ENCODE results near the gene ZNF480.
"Not testable (repeated sequence)": the region's sequence is repeated elsewhere in the genome, so short reads cannot be mapped to it uniquely, and the experiment has no call there.

Gene ZNF480

GRCh38 chr19:52331757-52332156 is 34.8 kb downstream of the ZNF480 start:
- no peaks in the 10 kb centered on the region for H3K27me3 ChIP-seq (ENCODE audit: low read depth, low read length)
- H3K4me1 ChIP-seq (ENCODE audit: low read length): no peaks in the 10 kb centered on the region
- H2AFZ ChIP-seq (ENCODE audit: low read depth, low read length): no peak overlapping the region
- no peaks in the 10 kb centered on the region for H3K79me2 ChIP-seq (ENCODE audit: low read length)
- H3K36me3 ChIP-seq (replicated peaks; ENCODE audit: low read depth, low read length): no peaks in the 10 kb centered on the region
- TF ChIP-seq EZH2phosphoT487 (IDR thresholded peaks at IDR 0.05; ENCODE audit: low read depth) (no peak), CTCF (IDR thresholded peaks at IDR 0.05; ENCODE audit: low read depth, low read length) (no peak)
- no peak overlapping the region for H3K4me2 ChIP-seq (ENCODE audit: low read length)
- no peaks in the 10 kb centered on the region for H4K20me1 ChIP-seq (ENCODE audit: insufficient read depth, low read length)
- H3K9me3 ChIP-seq (ENCODE audit: insufficient read depth, low read length): peaks cover 43% of the 10 kb centered on the region
- H3K4me3 ChIP-seq (ENCODE audit: low read length): no peak overlapping the region
- no peak overlapping the region for H3K9ac ChIP-seq (ENCODE audit: low read length)
- no peak overlapping the region for H3K27ac ChIP-seq (ENCODE audit: low read length)

GRCh38 chr19:52335768-52336116 is 38.8 kb downstream of the ZNF480 start:
- H2AFZ ChIP-seq (ENCODE audit: low read depth, low read length): no peak overlapping the region
- no peak overlapping the region for H3K27ac ChIP-seq (ENCODE audit: low read length)

GRCh38 chr19:52336117-52336790 is 39.3 kb downstream of the ZNF480 start, which contains the start of gene ZNF610:
Gene ZNF610, plus strand, starts transcription at chr19:52336243. Its CDS starts 12,930 bp downstream, at chr19:52349173.
- H2AFZ ChIP-seq (ENCODE audit: low read depth, low read length): no peak within 1 kb of the TSS
- peaks cover 23% of the 10 kb centered on the region for H3K9me3 ChIP-seq (ENCODE audit: insufficient read depth, low read length)
- H3K4me3 ChIP-seq (ENCODE audit: low read length): no peak within 1 kb of the TSS
- no peak for TF ChIP-seq EZH2phosphoT487 (IDR thresholded peaks at IDR 0.05; ENCODE audit: low read depth)
- no peaks in the 10 kb centered on the region for H3K79me2 ChIP-seq (ENCODE audit: low read length)
- no peak within 1 kb of the TSS for H3K9ac ChIP-seq (ENCODE audit: low read length)
- no peaks in the 10 kb centered on the region for H4K20me1 ChIP-seq (ENCODE audit: insufficient read depth, low read length)
- no peak within 1 kb of the TSS for H3K4me2 ChIP-seq (ENCODE audit: low read length)
- H3K4me1 ChIP-seq (ENCODE audit: low read length): no peaks in the 10 kb centered on the region
- H3K27ac ChIP-seq (ENCODE audit: low read length): no peak within 1 kb of the TSS
- H3K27me3 ChIP-seq (ENCODE audit: low read depth, low read length): no peaks in the 10 kb centered on the region
- H3K36me3 ChIP-seq (replicated peaks; ENCODE audit: low read depth, low read length): no peaks in the 10 kb centered on the region

More at GRCh38 chr19:52335768-52336116, 38.8 kb downstream of the ZNF480 start:
- Histone ChIP-seq H3K36me3 (replicated peaks; ENCODE audit: low read depth, low read length) (no peaks in the 10 kb centered on the region), H3K4me3 (ENCODE audit: low read length) (no peak overlapping the region), H3K4me2 (ENCODE audit: low read length) (no peak overlapping the region), H4K20me1 (ENCODE audit: insufficient read depth, low read length) (no peaks in the 10 kb centered on the region), H3K4me1 (ENCODE audit: low read length) (no peaks in the 10 kb centered on the region), H3K9me3 (ENCODE audit: insufficient read depth, low read length) (peaks cover 28% of the 10 kb centered on the region), H3K27me3 (ENCODE audit: low read depth, low read length) (no peaks in the 10 kb centered on the region), H3K79me2 (ENCODE audit: low read length) (no peaks in the 10 kb centered on the region), H3K9ac (ENCODE audit: low read length) (no peak overlapping the region)
- TF ChIP-seq EZH2phosphoT487 (IDR thresholded peaks at IDR 0.05; ENCODE audit: low read depth) (no peak), CTCF (IDR thresholded peaks at IDR 0.05; ENCODE audit: low read depth, low read length) (no peak)

GRCh38 chr19:52336791-52337381 is 39.9 kb downstream of the ZNF480 start:
- Histone ChIP-seq H3K79me2 (ENCODE audit: low read length) (no peaks in the 10 kb centered on the region), H3K4me1 (ENCODE audit: low read length) (no peaks in the 10 kb centered on the region), H3K4me3 (ENCODE audit: low read length) (no peak overlapping the region), H3K4me2 (ENCODE audit: low read length) (no peak overlapping the region), H4K20me1 (ENCODE audit: insufficient read depth, low read length) (no peaks in the 10 kb centered on the region), H3K9ac (ENCODE audit: low read length) (no peak overlapping the region), H2AFZ (ENCODE audit: low read depth, low read length) (no peak overlapping the region), H3K9me3 (ENCODE audit: insufficient read depth, low read length) (peaks cover 17% of the 10 kb centered on the region), H3K27ac (ENCODE audit: low read length) (no peak overlapping the region), H3K27me3 (ENCODE audit: low read depth, low read length) (no peaks in the 10 kb centered on the region), H3K36me3 (replicated peaks; ENCODE audit: low read depth, low read length) (no peaks in the 10 kb centered on the region)
- TF ChIP-seq CTCF (IDR thresholded peaks at IDR 0.05; ENCODE audit: low read depth, low read length) (no peak), EZH2phosphoT487 (IDR thresholded peaks at IDR 0.05; ENCODE audit: low read depth) (no peak)

- H3K27me3 ChIP-seq (ENCODE audit: low read depth, low read length); H4K20me1 ChIP-seq (ENCODE audit: insufficient read depth, low read length); H3K9ac ChIP-seq (ENCODE audit: low read length); H3K4me3 ChIP-seq (ENCODE audit: low read length); H3K4me1 ChIP-seq (ENCODE audit: low read length); H3K9me3 ChIP-seq (ENCODE audit: insufficient read depth, low read length); H3K4me2 ChIP-seq (ENCODE audit: low read length); H2AFZ ChIP-seq (ENCODE audit: low read depth, low read length); H3K27ac ChIP-seq (ENCODE audit: low read length); H3K36me3 ChIP-seq (replicated peaks; ENCODE audit: low read depth, low read length); H3K79me2 ChIP-seq (ENCODE audit: low read length): not testable (repeated sequence)
These were observed 42.1 kb downstream of the ZNF480 start for GRCh38 chr19:52339022-52339421.

Data from OCI-LY3 (cell line).